ENCODE measurements around the gene SLC4A7.

SLC4A7 gene

DNA sequence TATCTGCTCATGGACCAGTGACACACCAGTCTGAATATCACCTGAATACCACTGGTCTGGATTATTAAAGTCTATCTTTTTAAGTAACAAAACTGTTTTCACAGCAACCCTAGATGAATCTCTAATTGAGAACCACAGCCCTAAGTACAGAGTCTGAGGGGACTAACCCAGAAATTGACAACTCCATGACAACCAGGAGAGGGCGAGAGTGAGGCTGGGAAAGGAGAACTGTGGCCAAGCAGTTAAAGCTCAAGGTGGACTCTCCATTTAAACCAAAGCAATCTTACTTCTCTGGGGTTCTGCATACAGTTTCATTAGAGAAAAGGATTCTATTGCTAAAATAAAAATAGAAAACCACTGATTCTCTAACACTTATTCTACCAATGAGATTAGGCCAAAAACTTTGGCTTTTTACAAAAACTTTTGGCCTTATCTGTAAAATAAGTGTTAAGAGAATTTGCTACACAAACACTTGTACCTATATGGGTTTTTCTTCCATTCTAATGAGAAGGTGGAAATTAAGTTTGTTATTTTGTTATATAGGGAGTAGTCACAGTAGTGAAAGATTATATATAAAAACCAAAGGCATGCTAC is 126.4 kb downstream of the SLC4A7 start:
- Histone ChIP-seq H3K36me3 (ENCODE audit: control insufficient read depth in 2 of 2, insufficient read depth in 1 of 2, low read length in 2 of 2) (no peaks in the 10 kb centered on the region), H3K4me1 (ENCODE audit: control insufficient read depth, insufficient read depth, low read length) (peaks cover 4% of the 10 kb centered on the region), H3K9me3 (ENCODE audit: control insufficient read depth, insufficient read depth, low read depth, low read length) (no peaks in the 10 kb centered on the region), H3K4me3 (ENCODE audit: low read depth, low read length) (no peak overlapping the region), H3K27ac (ENCODE audit: extremely low read depth, low read depth, low read length) (no peak overlapping the region)
- POLR2A ChIA-PET: no interaction called here
- no peak for TF ChIP-seq ZFP41 (tag by site-specific recombination; IDR thresholded peaks at IDR 0.05; ENCODE audit: borderline replicate concordance)
- no peak for TF ChIP-seq ZNF571 (tag by site-specific recombination; IDR thresholded peaks at IDR 0.05)
- TF ChIP-seq KLF16 (tag by site-specific recombination; IDR thresholded peaks at IDR 0.05): no peak
- no peak for TF ChIP-seq ZNF501 (tag by site-specific recombination; IDR thresholded peaks at IDR 0.05)
- TF ChIP-seq ZNF654 (tag by site-specific recombination; IDR thresholded peaks at IDR 0.05; ENCODE audit: low read depth): peak; percentile 46
- TF ChIP-seq ZBTB11 (tag by site-specific recombination; conservative IDR thresholded peaks at IDR 0.05; ENCODE audit: low read depth): no peak
- no peak for TF ChIP-seq GLIS2 (tag by site-specific recombination; IDR thresholded peaks at IDR 0.05)
- TF ChIP-seq ZNF10 (tag by site-specific recombination; IDR thresholded peaks at IDR 0.05): no peak
- CTCF ChIA-PET: interaction anchor here (0.6 to 1.3 kb wide), 10 partner anchors 9 to 964 kb away, joined by 3 to 7 read pairs (median 4); no protein-coding TSS in a partner anchor

DNA sequence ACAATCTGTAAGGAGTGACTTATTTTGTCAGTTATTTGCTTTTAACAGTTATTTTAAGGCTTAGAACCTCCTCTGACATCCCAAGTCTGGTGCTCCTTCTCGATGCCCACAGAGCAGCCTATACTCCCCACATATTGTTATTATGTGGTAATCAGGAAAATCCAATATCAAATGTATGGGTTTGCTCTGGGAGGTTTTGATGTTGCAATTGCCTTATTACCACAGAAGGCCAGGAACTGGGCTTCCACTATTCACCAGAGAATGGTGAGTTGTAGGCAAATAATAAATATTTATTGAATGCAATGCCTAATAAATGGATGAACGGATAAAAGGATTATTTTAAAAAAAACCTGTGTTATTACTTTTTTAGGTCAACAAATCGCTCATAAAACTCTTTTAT is 127.2 kb downstream of the SLC4A7 start:
- Histone ChIP-seq H3K27ac (ENCODE audit: extremely low read depth, low read depth, low read length) (no peak overlapping the region), H3K4me3 (ENCODE audit: low read depth, low read length) (no peak overlapping the region), H3K9me3 (ENCODE audit: control insufficient read depth, insufficient read depth, low read depth, low read length) (no peaks in the 10 kb centered on the region), H3K36me3 (ENCODE audit: control insufficient read depth in 2 of 2, insufficient read depth in 1 of 2, low read length in 2 of 2) (no peaks in the 10 kb centered on the region), H3K4me1 (ENCODE audit: control insufficient read depth, insufficient read depth, low read length) (peaks cover 4% of the 10 kb centered on the region)
- TF ChIP-seq REST (tag by site-specific recombination; IDR thresholded peaks at IDR 0.05) (no peak), ZNF280C (tag by site-specific recombination; IDR thresholded peaks at IDR 0.05) (no peak), ZNF184 (tag by site-specific recombination; IDR thresholded peaks at IDR 0.05) (no peak), YY2 (tag by site-specific recombination; IDR thresholded peaks at IDR 0.05) (no peak), ZNF501 (tag by site-specific recombination; IDR thresholded peaks at IDR 0.05) (no peak), GLIS1 (tag by site-specific recombination; IDR thresholded peaks at IDR 0.05) (no peak), TRIM28 (IDR thresholded peaks at IDR 0.05; ENCODE audit: borderline replicate concordance, low read length) (no peak), YY1 (tag by site-specific recombination; IDR thresholded peaks at IDR 0.05) (no peak), ZNF529 (tag by site-specific recombination; IDR thresholded peaks at IDR 0.05; ENCODE audit: insufficient replicate concordance) (no peak), ZNF701 (tag by site-specific recombination; IDR thresholded peaks at IDR 0.05) (no peak), EGR2 (tag by site-specific recombination; IDR thresholded peaks at IDR 0.05; ENCODE audit: low read depth) (no peak), KLF8 (tag by site-specific recombination; IDR thresholded peaks at IDR 0.05) (no peak), ZBTB20 (tag by site-specific recombination; IDR thresholded peaks at IDR 0.05) (no peak)
- CTCF ChIA-PET: no interaction called here
- POLR2A ChIA-PET: no interaction called here
